Measurements from ENCODE around the gene SCCPDH.

- TF ChIP-seq FOXJ3 (CRISPR knock-in tag; IDR thresholded peaks at IDR 0.05; ENCODE audit: borderline replicate concordance) (no peak), USF2 (CRISPR knock-in tag; IDR thresholded peaks at IDR 0.05) (no peak)
Observed at GRCh38 chr1:246772686-246773085, 48.5 kb downstream of the SCCPDH start.

Measured in WTC11 (cell line).